Neuronal stem cell (in vitro differentiated cells): Measurements from ENCODE around the gene CAMTA1.
A peak's percentile ranks its signal among the peaks of the same experiment; 100 is the strongest.

ENCODE experiments used
- DNase-seq: peaks from one replicate; pipeline ENCODE4 v3.0.0-alpha.2; 2013; ENCODE audit warnings: low spot score
- H2AFZ ChIP-seq: one replicate; pipeline ENCODE4 v1.6.1; 2013; ENCODE audit warnings: mild to moderate bottlenecking, low read length, inconsistent platforms
- H2AK5ac ChIP-seq: 2 replicates; pipeline ENCODE4 v1.6.1; 2013; ENCODE audit warnings: low read depth, mild to moderate bottlenecking, inconsistent platforms, low read length, moderate library complexity, mixed read lengths
- H2BK120ac ChIP-seq: 2 replicates; pipeline ENCODE4 v1.6.1; 2013; ENCODE audit warnings: low read depth, mild to moderate bottlenecking, inconsistent platforms, low read length, moderate library complexity, mixed read lengths
- H2BK12ac ChIP-seq: one replicate; pipeline ENCODE4 v1.6.1; 2013; ENCODE audit warnings: low read length, inconsistent platforms
- H2BK15ac ChIP-seq: 2 replicates; pipeline ENCODE4 v1.6.1; 2013; ENCODE audit warnings: mild to moderate bottlenecking, low read length, inconsistent platforms, mixed read lengths
- H2BK5ac ChIP-seq: one replicate; pipeline ENCODE4 v1.6.1; 2013; ENCODE audit warnings: inconsistent platforms, mild to moderate bottlenecking, low read length, moderate library complexity
- H3K14ac ChIP-seq: one replicate; pipeline ENCODE4 v1.6.1; 2013; ENCODE audit warnings: low read length, inconsistent platforms
- H3K18ac ChIP-seq: 2 replicates; pipeline ENCODE4 v1.6.1; 2013; ENCODE audit warnings: low read length, inconsistent platforms
- H3K23ac ChIP-seq: 2 replicates; pipeline ENCODE4 v1.6.1; 2013; ENCODE audit warnings: low read depth, mild to moderate bottlenecking, mixed read lengths, low read length, inconsistent platforms; ENCODE audit not compliant: poor library complexity
- H3K27ac ChIP-seq: replicated peaks from 3 replicates; pipeline ENCODE4 v1.5.1; 2013; ENCODE audit warnings: low read length, inconsistent platforms
- H3K27me3 ChIP-seq, 3 experiments: 2 replicates each; pipeline ENCODE4 v1.6.1; 2013; ENCODE audit warnings: low read length in 3 of 3, mild to moderate bottlenecking in 2 of 3, inconsistent platforms in 1 of 3, low read depth in 1 of 3, mixed read lengths in 1 of 3, moderate library complexity in 1 of 3; ENCODE audit not compliant: control insufficient read depth in 3 of 3, insufficient read depth in 3 of 3
- H3K36me3 ChIP-seq, 2 donors: replicated peaks in 1 of 2; 2 replicates each; pipeline ENCODE4 v1.6.1; 2013; ENCODE audit warnings: low read length in 2 of 2; ENCODE audit not compliant: control insufficient read depth in 2 of 2, insufficient read depth in 2 of 2
- H3K4ac ChIP-seq: 2 replicates; pipeline ENCODE4 v1.6.1; 2013; ENCODE audit warnings: inconsistent platforms, mild to moderate bottlenecking, low read length, moderate library complexity
- H3K4me1 ChIP-seq, 2 donors: 1 replicate in 1 of 2; 2 replicates in 1 of 2; pipeline ENCODE4 v1.6.1; 2013; ENCODE audit warnings: low read length in 2 of 2, low read depth in 1 of 2; ENCODE audit not compliant: control insufficient read depth in 2 of 2, insufficient read depth in 1 of 2
- H3K4me2 ChIP-seq: one replicate; pipeline ENCODE4 v1.6.1; 2013; ENCODE audit warnings: mild to moderate bottlenecking, low read length, inconsistent platforms; ENCODE audit not compliant: insufficient read depth, poor library complexity, severe bottlenecking
- H3K4me3 ChIP-seq, 2 donors: 2 replicates each; pipeline ENCODE4 v1.5.1; 2013; ENCODE audit warnings: low read length in 2 of 2, mild to moderate bottlenecking in 2 of 2, inconsistent platforms in 1 of 2, moderate library complexity in 1 of 2
- H3K79me1 ChIP-seq: one replicate; pipeline ENCODE4 v1.6.1; 2013; ENCODE audit warnings: low read depth, mild to moderate bottlenecking, inconsistent platforms, low read length, moderate library complexity
- H3K9ac ChIP-seq: one replicate; pipeline ENCODE4 v1.6.1; 2013; ENCODE audit warnings: mild to moderate bottlenecking, low read depth, low read length, inconsistent platforms; ENCODE audit not compliant: poor library complexity
- H3K9me3 ChIP-seq, 2 donors: replicated peaks in 1 of 2; 2 replicates each; pipeline versions ENCODE3 to v1.6.1; 2013; ENCODE audit warnings: low read length in 2 of 2, mild to moderate bottlenecking in 2 of 2, inconsistent platforms in 1 of 2, low read depth in 1 of 2, mixed read lengths in 1 of 2, moderate library complexity in 1 of 2; ENCODE audit not compliant: control insufficient read depth in 2 of 2, insufficient read depth in 1 of 2
- H4K8ac ChIP-seq: one replicate; pipeline ENCODE4 v1.6.1; 2013; ENCODE audit warnings: low read depth, mild to moderate bottlenecking, inconsistent platforms, low read length, moderate library complexity
- H4K91ac ChIP-seq: one replicate; pipeline ENCODE4 v1.6.1; 2013; ENCODE audit warnings: low read length, low read depth, mild to moderate bottlenecking, inconsistent platforms; ENCODE audit not compliant: poor library complexity
- WGBS, 2 donors: extraction: QIAGEN DNeasy Blood & Tissue Kit; methylation state at CpG; one replicate each; pipeline ENCODE4 v1.1.7; 2013; ENCODE audit warnings: missing lambda C conversion rate in 2 of 2, mixed read lengths in 1 of 2; ENCODE audit not compliant: insufficient read length in 2 of 2, insufficient replicate concordance in 1 of 2; ENCODE audit errors: extremely low coverage in 2 of 2; 5-methylcytosine and 5-hydroxymethylcytosine counted together

CAMTA1 gene

GRCh38 chr1:7063981-7064380 lies 278.7 kb downstream of the CAMTA1 start:
- Histone ChIP-seq H4K91ac (no peak overlapping the region), H2AFZ (no peak overlapping the region), H3K23ac (no peak overlapping the region), H3K27ac (no peak overlapping the region), H3K36me3 (no peaks in the 10 kb centered on the region), H2BK12ac (no peak overlapping the region), H4K8ac (no peak overlapping the region), H3K4me3 (no peak overlapping the region), H3K4me2 (no peak overlapping the region), H2BK15ac (no peak overlapping the region), H3K79me1 (peaks cover 2% of the 10 kb centered on the region), H3K4me1 (no peaks in the 10 kb centered on the region), H2BK5ac (no peak overlapping the region), H3K9ac (no peak overlapping the region), H2BK120ac (no peak overlapping the region), H3K4ac (no peak overlapping the region), H3K9me3 (no peaks in the 10 kb centered on the region), H3K27me3 (peaks cover 0 to 24% (median 0%) of the 10 kb centered on the region in 3 experiments), H3K14ac (no peak overlapping the region), H3K18ac (no peak overlapping the region), H2AK5ac (no peak overlapping the region)
- no peak for DNase-seq
- WGBS, 2 donors: no CpG with 5 or more reads among the region's 1 CpG

GRCh38 chr1:7068552-7068951 lies 283.3 kb downstream of the CAMTA1 start:
- no peaks in the 10 kb centered on the region for H3K9me3 ChIP-seq
- H3K23ac ChIP-seq: no peak overlapping the region
- H3K36me3 ChIP-seq: no peaks in the 10 kb centered on the region
- H2BK12ac ChIP-seq: no peak overlapping the region
- WGBS, 2 donors: no CpG with 5 or more reads among the region's 5 CpGs
- no peaks in the 10 kb centered on the region for H3K79me1 ChIP-seq
- H3K27ac ChIP-seq: no peak overlapping the region
- DNase-seq: no peak
- H3K9ac ChIP-seq: no peak overlapping the region
- H3K4me3 ChIP-seq: no peak overlapping the region
- no peak overlapping the region for H4K91ac ChIP-seq
- no peak overlapping the region for H2AFZ ChIP-seq
- H2BK5ac ChIP-seq: no peak overlapping the region
- peaks cover 3 to 7% of the 10 kb centered on the region in 2 donors for H3K4me1 ChIP-seq
- no peak overlapping the region for H3K18ac ChIP-seq
- peaks cover 0 to 30% (median 4%) of the 10 kb centered on the region in 3 experiments for H3K27me3 ChIP-seq
- no peak overlapping the region for H2BK15ac ChIP-seq
- H3K14ac ChIP-seq: no peak overlapping the region
- H3K4ac ChIP-seq: no peak overlapping the region
- no peak overlapping the region for H4K8ac ChIP-seq
- H2BK120ac ChIP-seq: no peak overlapping the region
- no peak overlapping the region for H2AK5ac ChIP-seq
- H3K4me2 ChIP-seq: no peak overlapping the region

GRCh38 chr1:7069931-7070330 lies 284.7 kb downstream of the CAMTA1 start:
- WGBS, 2 donors: no CpG with 5 or more reads among the region's 23 CpGs
- Histone ChIP-seq H3K27ac (no peak overlapping the region), H3K4ac (no peak overlapping the region), H3K4me2 (peak overlapping the region; percentile 77), H3K18ac (no peak overlapping the region), H3K9me3 (no peaks in the 10 kb centered on the region), H2AK5ac (no peak overlapping the region), H3K4me3 (peak overlapping the region; percentile 23 to 66), H3K79me1 (no peaks in the 10 kb centered on the region), H3K36me3 (no peaks in the 10 kb centered on the region), H3K9ac (peak overlapping the region; percentile 73), H2BK12ac (no peak overlapping the region), H2BK15ac (no peak overlapping the region), H4K91ac (no peak overlapping the region), H3K27me3 (peaks cover 0 to 30% (median 4%) of the 10 kb centered on the region in 3 experiments), H2BK120ac (no peak overlapping the region), H3K4me1 (peaks cover 3 to 7% of the 10 kb centered on the region in 2 donors), H4K8ac (no peak overlapping the region), H2AFZ (peak overlapping the region; percentile 85), H3K14ac (no peak overlapping the region), H3K23ac (no peak overlapping the region), H2BK5ac (no peak overlapping the region)
- DNase-seq: peak; percentile 37

GRCh38 chr1:7070389-7071029 lies 285.3 kb downstream of the CAMTA1 start:
- DNase-seq: peak; percentile 59
- no peaks in the 10 kb centered on the region for H3K9me3 ChIP-seq
- H3K14ac ChIP-seq: no peak overlapping the region
- H2BK15ac ChIP-seq: no peak overlapping the region
- H2BK5ac ChIP-seq: no peak overlapping the region
- H3K36me3 ChIP-seq: no peaks in the 10 kb centered on the region
- H4K8ac ChIP-seq: no peak overlapping the region
- no peak overlapping the region for H2BK120ac ChIP-seq
- H3K27ac ChIP-seq: no peak overlapping the region
- H3K79me1 ChIP-seq: no peaks in the 10 kb centered on the region
- peak overlapping the region; percentile 23 to 27 for H3K4me3 ChIP-seq
- no peak overlapping the region for H3K4ac ChIP-seq
- no peak overlapping the region for H3K9ac ChIP-seq
- peak overlapping the region; percentile 85 for H2AFZ ChIP-seq
- no peak overlapping the region for H4K91ac ChIP-seq
- WGBS, 2 donors: no CpG with 5 or more reads among the region's 13 CpGs
- H3K4me2 ChIP-seq: peak overlapping the region; percentile 77
- no peak overlapping the region for H3K18ac ChIP-seq
- peaks cover 3 to 7% of the 10 kb centered on the region in 2 donors for H3K4me1 ChIP-seq
- H2BK12ac ChIP-seq: no peak overlapping the region
- no peak overlapping the region for H2AK5ac ChIP-seq
- H3K27me3 ChIP-seq: peaks cover 0 to 30% (median 4%) of the 10 kb centered on the region in 3 experiments
- H3K23ac ChIP-seq: no peak overlapping the region
